ENCODE measurements around the gene TGFBRAP1.

TGFBRAP1 gene

GRCh38 chr2:105237045-105237765, 92.3 kb downstream of the TGFBRAP1 start:
- peak; percentile 26 for DNase-seq

GRCh38 chr2:105236060-105236424, 93.5 kb downstream of the TGFBRAP1 start:
- DNase-seq: no peak

GRCh38 chr2:105235388-105236059, 94.0 kb downstream of the TGFBRAP1 start:
- DNase-seq: peak; percentile 54

- DNase-seq: no peak
Observed at GRCh38 chr2:105231232-105231619, 98.3 kb downstream of the TGFBRAP1 start.

GRCh38 chr2:105224444-105224843, 105.1 kb downstream of the TGFBRAP1 start:
- no peak for DNase-seq

GRCh38 chr2:105220604-105221003, 108.9 kb downstream of the TGFBRAP1 start:
- no peak for DNase-seq

- DNase-seq: no peak
Observed at GRCh38 chr2:105215586-105216192, 113.8 kb downstream of the TGFBRAP1 start.
